Mononuclear cell (primary cell): ENCODE measurements around the gene CCDC28A. TPM values are rescaled to one million over a fixed set of nuclear protein-coding genes. Genes with fewer than 3 reads are reported as not detected.

ENCODE experiments used
- total RNA-seq: library from RNA; depleted of rRNA; stranded (reverse); fragments of >200 nt; gene quantifications from one replicate; pipeline ENCODE4 v1.2.3, GENCODE V29; 2012

CCDC28A gene
- total RNA-seq, 1 donor, result 22.7 TPM

Other genes with a start within 250 kb of the CCDC28A start
- not detected for gene ECT2L, start 22.3 kb downstream of the CCDC28A start, total RNA-seq
- gene REPS1, start 214.5 kb downstream of the CCDC28A start, total RNA-seq, result 62.8 TPM